Muscle of back (tissue), 13 donors: ENCODE results near the gene GNAL. TPM values are rescaled to one million over a fixed set of nuclear protein-coding genes. Genes with fewer than 3 reads are reported as not detected.
"Not testable (repeated sequence)": the region's sequence is repeated elsewhere in the genome, so short reads cannot be mapped to it uniquely, and the experiment has no call there.

Experiments used
- DNase-seq, 3 donors: peaks; one replicate each; pipeline versions ENCODE4 v3.0.0 to v3.0.0-alpha.2; 2013
- long read RNA-seq, 9 donors: transcript quantifications; one replicate each; lab custom pipeline, GENCODE V29; 2026
- polyA plus RNA-seq, 10 donors: library from polyadenylated mRNA; unstranded; fragments of 120-200 nt; gene quantifications; one replicate each; pipeline ENCODE4 v1.2.1, GENCODE V29; 2013; ENCODE audit not compliant: insufficient read length in 10 of 10

Gene GNAL
- polyA plus RNA-seq, result 1 to 10 TPM; 1.5 to 4.8 (median 2.6) TPM
- long read RNA-seq, donor 1, result 0 reads
- long read RNA-seq, donor 2, result 0 reads
- long read RNA-seq, donor 3, result 0 reads
- long read RNA-seq, donor 4, result 0 reads
- long read RNA-seq, donor 5, result 0 reads
- long read RNA-seq, donor 6, result 0 reads
- long read RNA-seq, donor 7, result 0 reads
- long read RNA-seq, donor 8, result 0 reads
- long read RNA-seq, donor 9, result 0 reads

- DNase-seq, result peak; percentile 80 to 92 (median 84)
These were observed at the start of gene GNAL for GRCh38 chr18:11688972-11689668. GNAL (plus strand) TSS chr18:11689264; CDS start chr18:11689564, 300 bp downstream.

GRCh38 chr18:11647310-11647709 lies 41.8 kb upstream of the GNAL start:
- DNase-seq, result not testable (repeated sequence)

GRCh38 chr18:11647804-11648203 lies 41.3 kb upstream of the GNAL start:
- not testable (repeated sequence) for DNase-seq

- DNase-seq, result no peak
These were observed 39.2 kb upstream of the GNAL start for GRCh38 chr18:11649839-11650238.

- no peak for DNase-seq
These were observed 37.2 kb upstream of the GNAL start for GRCh38 chr18:11651899-11652298.

GRCh38 chr18:11653521-11653920 lies 35.5 kb upstream of the GNAL start:
- DNase-seq, result no peak

GRCh38 chr18:11654736-11655605 lies 34.1 kb upstream of the GNAL start:
- DNase-seq, result peak in 2 of 3 donors; percentile 27 to 42

- no peak for DNase-seq
These were observed 33.5 kb upstream of the GNAL start for GRCh38 chr18:11655606-11655932.

GRCh38 chr18:11657152-11657551 lies 31.9 kb upstream of the GNAL start:
- DNase-seq, result no peak

- DNase-seq, result no peak
These were observed 31.5 kb upstream of the GNAL start for GRCh38 chr18:11657554-11657953.

- DNase-seq, result no peak
These were observed 31.0 kb upstream of the GNAL start for GRCh38 chr18:11658019-11658418.

- no peak for DNase-seq
These were observed 30.1 kb upstream of the GNAL start for GRCh38 chr18:11658989-11659388.

- DNase-seq, result no peak
These were observed 28.4 kb upstream of the GNAL start for GRCh38 chr18:11660691-11661090.

GRCh38 chr18:11661430-11661829 lies 27.6 kb upstream of the GNAL start:
- no peak for DNase-seq

GRCh38 chr18:11663439-11664029 lies 25.5 kb upstream of the GNAL start:
- no peak for DNase-seq

- no peak for DNase-seq
These were observed 24.8 kb upstream of the GNAL start for GRCh38 chr18:11664286-11664685.

GRCh38 chr18:11665146-11665545 lies 23.9 kb upstream of the GNAL start:
- no peak for DNase-seq

GRCh38 chr18:11665587-11665986 lies 23.5 kb upstream of the GNAL start:
- no peak for DNase-seq

GRCh38 chr18:11666176-11666575 lies 22.9 kb upstream of the GNAL start:
- no peak for DNase-seq

GRCh38 chr18:11666831-11667230 lies 22.2 kb upstream of the GNAL start:
- DNase-seq, result no peak

- no peak for DNase-seq
These were observed 21.5 kb upstream of the GNAL start for GRCh38 chr18:11667578-11667977.

- DNase-seq, result peak in 1 of 3 donors; percentile 9
These were observed 20.5 kb upstream of the GNAL start for GRCh38 chr18:11668441-11669169.
